ENCODE measurements around the gene HSPD1.

- TF ChIP-seq, protein P1, sequence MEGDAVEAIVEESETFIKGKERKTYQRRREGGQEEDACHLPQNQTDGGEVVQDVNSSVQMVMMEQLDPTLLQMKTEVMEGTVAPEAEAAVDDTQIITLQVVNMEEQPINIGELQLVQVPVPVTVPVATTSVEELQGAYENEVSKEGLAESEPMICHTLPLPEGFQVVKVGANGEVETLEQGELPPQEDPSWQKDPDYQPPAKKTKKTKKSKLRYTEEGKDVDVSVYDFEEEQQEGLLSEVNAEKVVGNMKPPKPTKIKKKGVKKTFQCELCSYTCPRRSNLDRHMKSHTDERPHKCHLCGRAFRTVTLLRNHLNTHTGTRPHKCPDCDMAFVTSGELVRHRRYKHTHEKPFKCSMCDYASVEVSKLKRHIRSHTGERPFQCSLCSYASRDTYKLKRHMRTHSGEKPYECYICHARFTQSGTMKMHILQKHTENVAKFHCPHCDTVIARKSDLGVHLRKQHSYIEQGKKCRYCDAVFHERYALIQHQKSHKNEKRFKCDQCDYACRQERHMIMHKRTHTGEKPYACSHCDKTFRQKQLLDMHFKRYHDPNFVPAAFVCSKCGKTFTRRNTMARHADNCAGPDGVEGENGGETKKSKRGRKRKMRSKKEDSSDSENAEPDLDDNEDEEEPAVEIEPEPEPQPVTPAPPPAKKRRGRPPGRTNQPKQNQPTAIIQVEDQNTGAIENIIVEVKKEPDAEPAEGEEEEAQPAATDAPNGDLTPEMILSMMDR (IDR thresholded peaks at IDR 0.05): no peak
- TF ChIP-seq POLR2A (IDR thresholded peaks at IDR 0.05): no peak
Observed at GRCh38 chr2:197455428-197455827, 44.2 kb downstream of the HSPD1 start.

All from uterus (tissue), 2 donors.